ENCODE results near the gene BORCS5.

- TF ChIP-seq, protein P1, sequence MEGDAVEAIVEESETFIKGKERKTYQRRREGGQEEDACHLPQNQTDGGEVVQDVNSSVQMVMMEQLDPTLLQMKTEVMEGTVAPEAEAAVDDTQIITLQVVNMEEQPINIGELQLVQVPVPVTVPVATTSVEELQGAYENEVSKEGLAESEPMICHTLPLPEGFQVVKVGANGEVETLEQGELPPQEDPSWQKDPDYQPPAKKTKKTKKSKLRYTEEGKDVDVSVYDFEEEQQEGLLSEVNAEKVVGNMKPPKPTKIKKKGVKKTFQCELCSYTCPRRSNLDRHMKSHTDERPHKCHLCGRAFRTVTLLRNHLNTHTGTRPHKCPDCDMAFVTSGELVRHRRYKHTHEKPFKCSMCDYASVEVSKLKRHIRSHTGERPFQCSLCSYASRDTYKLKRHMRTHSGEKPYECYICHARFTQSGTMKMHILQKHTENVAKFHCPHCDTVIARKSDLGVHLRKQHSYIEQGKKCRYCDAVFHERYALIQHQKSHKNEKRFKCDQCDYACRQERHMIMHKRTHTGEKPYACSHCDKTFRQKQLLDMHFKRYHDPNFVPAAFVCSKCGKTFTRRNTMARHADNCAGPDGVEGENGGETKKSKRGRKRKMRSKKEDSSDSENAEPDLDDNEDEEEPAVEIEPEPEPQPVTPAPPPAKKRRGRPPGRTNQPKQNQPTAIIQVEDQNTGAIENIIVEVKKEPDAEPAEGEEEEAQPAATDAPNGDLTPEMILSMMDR (IDR thresholded peaks at IDR 0.05): no peak
- TF ChIP-seq POLR2A (IDR thresholded peaks at IDR 0.05): no peak
Measured at GRCh38 chr12:12511895-12512711, 155.2 kb downstream of the BORCS5 start.
